ENCODE data around the gene TSPAN15. TPM values are rescaled to one million over a fixed set of nuclear protein-coding genes. Genes with fewer than 3 reads are reported as not detected.

TSPAN15 gene
- 6.3 and 7.8 TPM in 2 replicates for total RNA-seq (2014; rRNA removed; shearing (Covaris generic))

- Histone ChIP-seq H3K9me3 (replicated peaks) (no peaks in the 10 kb centered on the region), H3K4me3 (peak within 1 kb of the TSS; percentile 49), H3K36me3 (no peaks in the 10 kb centered on the region), H3K27ac (no peak within 1 kb of the TSS), H3K27me3 (replicated peaks) (no peaks in the 10 kb centered on the region), H3K4me1 (replicated peaks) (peaks cover 50% of the 10 kb centered on the region)
- DNase-seq (ENCODE audit: low read depth in 1 of 2, low spot score in 2 of 2): peak; percentile 50 to 79
These were observed at the start of gene TSPAN15 for GRCh38 chr10:69451209-69451783. Gene TSPAN15, plus strand, starts transcription at chr10:69451465. Its CDS starts 130 bp downstream, at chr10:69451595.

- H3K4me1 ChIP-seq (replicated peaks): peaks cover 13% of the 10 kb centered on the region
- peaks cover 50% of the 10 kb centered on the region for H3K36me3 ChIP-seq
- no peaks in the 10 kb centered on the region for H3K27me3 ChIP-seq (replicated peaks)
- no peak overlapping the region for H3K27ac ChIP-seq
- DNase-seq (ENCODE audit: low read depth in 1 of 2, low spot score in 2 of 2): no peak
- H3K4me3 ChIP-seq: no peak overlapping the region
- H3K9me3 ChIP-seq (replicated peaks): no peaks in the 10 kb centered on the region; the same call in 1 of the 2 replicates
These were observed 48.9 kb upstream of the TSPAN15 start for GRCh38 chr10:69402386-69402785.

GRCh38 chr10:69403066-69403465, 48.2 kb upstream of the TSPAN15 start:
- Histone ChIP-seq H3K4me3 (no peak overlapping the region), H3K27me3 (replicated peaks) (no peaks in the 10 kb centered on the region)

GRCh38 chr10:69403519-69403918, 47.7 kb upstream of the TSPAN15 start:
- no peaks in the 10 kb centered on the region for H3K27me3 ChIP-seq (replicated peaks)
- no peaks in the 10 kb centered on the region; the same call in 1 of the 2 replicates for H3K9me3 ChIP-seq (replicated peaks)
- peaks cover 39% of the 10 kb centered on the region for H3K36me3 ChIP-seq
- H3K27ac ChIP-seq: no peak overlapping the region
- no peak overlapping the region for H3K4me3 ChIP-seq
- peaks cover 13% of the 10 kb centered on the region for H3K4me1 ChIP-seq (replicated peaks)
- no peak for DNase-seq (ENCODE audit: low read depth in 1 of 2, low spot score in 2 of 2)

More at GRCh38 chr10:69403066-69403465, 48.2 kb upstream of the TSPAN15 start:
- Histone ChIP-seq H3K9me3 (replicated peaks) (no peaks in the 10 kb centered on the region; the same call in 1 of the 2 replicates), H3K27ac (no peak overlapping the region), H3K36me3 (peaks cover 43% of the 10 kb centered on the region), H3K4me1 (replicated peaks) (peaks cover 13% of the 10 kb centered on the region)
- DNase-seq (ENCODE audit: low read depth in 1 of 2, low spot score in 2 of 2): no peak

- Histone ChIP-seq H3K4me1 (replicated peaks) (peaks cover 18% of the 10 kb centered on the region), H3K27ac (no peak overlapping the region), H3K4me3 (no peak overlapping the region), H3K36me3 (peaks cover 26% of the 10 kb centered on the region), H3K9me3 (replicated peaks) (no peaks in the 10 kb centered on the region; the same call in 1 of the 2 replicates), H3K27me3 (replicated peaks) (no peaks in the 10 kb centered on the region)
- DNase-seq (ENCODE audit: low read depth in 1 of 2, low spot score in 2 of 2): no peak
These were observed 46.5 kb upstream of the TSPAN15 start for GRCh38 chr10:69404786-69405185.

GRCh38 chr10:69405221-69405620, 46.0 kb upstream of the TSPAN15 start:
- H3K36me3 ChIP-seq: peaks cover 23% of the 10 kb centered on the region
- peaks cover 18% of the 10 kb centered on the region for H3K4me1 ChIP-seq (replicated peaks)
- H3K27ac ChIP-seq: no peak overlapping the region
- no peaks in the 10 kb centered on the region for H3K27me3 ChIP-seq (replicated peaks)
- no peaks in the 10 kb centered on the region; the same call in 1 of the 2 replicates for H3K9me3 ChIP-seq (replicated peaks)
- DNase-seq (ENCODE audit: low read depth in 1 of 2, low spot score in 2 of 2): peak in 1 of 2 experiments; percentile 43
- H3K4me3 ChIP-seq: no peak overlapping the region

- H3K27me3 ChIP-seq (replicated peaks): no peaks in the 10 kb centered on the region
- DNase-seq (ENCODE audit: low read depth in 1 of 2, low spot score in 2 of 2): no peak
- no peaks in the 10 kb centered on the region; the same call in 1 of the 2 replicates for H3K9me3 ChIP-seq (replicated peaks)
- H3K36me3 ChIP-seq: peaks cover 12% of the 10 kb centered on the region
- peaks cover 18% of the 10 kb centered on the region for H3K4me1 ChIP-seq (replicated peaks)
- no peak overlapping the region for H3K4me3 ChIP-seq
- no peak overlapping the region for H3K27ac ChIP-seq
These were observed 44.9 kb upstream of the TSPAN15 start for GRCh38 chr10:69406302-69406811.

GRCh38 chr10:69406816-69407580, 44.3 kb upstream of the TSPAN15 start:
- H3K36me3 ChIP-seq: peaks cover 9% of the 10 kb centered on the region
- peaks cover 18% of the 10 kb centered on the region for H3K4me1 ChIP-seq (replicated peaks)
- no peaks in the 10 kb centered on the region; the same call in 1 of the 2 replicates for H3K9me3 ChIP-seq (replicated peaks)
- no peaks in the 10 kb centered on the region for H3K27me3 ChIP-seq (replicated peaks)
- no peak overlapping the region for H3K4me3 ChIP-seq
- DNase-seq (ENCODE audit: low read depth in 1 of 2, low spot score in 2 of 2): no peak
- no peak overlapping the region for H3K27ac ChIP-seq

- Histone ChIP-seq H3K9me3 (replicated peaks) (no peaks in the 10 kb centered on the region; the same call in 1 of the 2 replicates), H3K27me3 (replicated peaks) (no peaks in the 10 kb centered on the region), H3K4me3 (no peak overlapping the region), H3K36me3 (peaks cover 4% of the 10 kb centered on the region), H3K27ac (no peak overlapping the region), H3K4me1 (replicated peaks) (peaks cover 18% of the 10 kb centered on the region)
- DNase-seq (ENCODE audit: low read depth in 1 of 2, low spot score in 2 of 2): no peak
These were observed 43.5 kb upstream of the TSPAN15 start for GRCh38 chr10:69407621-69408301.

GRCh38 chr10:69408318-69409175, 42.7 kb upstream of the TSPAN15 start:
- no peaks in the 10 kb centered on the region for H3K27me3 ChIP-seq (replicated peaks)
- H3K9me3 ChIP-seq (replicated peaks): no peaks in the 10 kb centered on the region; the same call in 1 of the 2 replicates
- peak overlapping the region; percentile 35 for H3K4me3 ChIP-seq
- H3K36me3 ChIP-seq: no peaks in the 10 kb centered on the region; the same call in 1 of the 2 replicates
- H3K4me1 ChIP-seq (replicated peaks): peaks cover 18% of the 10 kb centered on the region
- DNase-seq (ENCODE audit: low read depth in 1 of 2, low spot score in 2 of 2): peak; percentile 78 to 96
- H3K27ac ChIP-seq: peak overlapping the region; percentile 52; the same call in 1 of the 2 replicates

GRCh38 chr10:69409176-69409495, 42.1 kb upstream of the TSPAN15 start:
- peaks cover 18% of the 10 kb centered on the region for H3K4me1 ChIP-seq (replicated peaks)
- H3K9me3 ChIP-seq (replicated peaks): no peaks in the 10 kb centered on the region
- H3K36me3 ChIP-seq: no peaks in the 10 kb centered on the region
- no peaks in the 10 kb centered on the region for H3K27me3 ChIP-seq (replicated peaks)
- peak overlapping the region; percentile 35 for H3K4me3 ChIP-seq
- H3K27ac ChIP-seq: peak overlapping the region; percentile 52; the same call in 1 of the 2 replicates
- no peak for DNase-seq (ENCODE audit: low read depth in 1 of 2, low spot score in 2 of 2)

- Histone ChIP-seq H3K27me3 (replicated peaks) (no peaks in the 10 kb centered on the region), H3K36me3 (no peaks in the 10 kb centered on the region), H3K27ac (no peak overlapping the region), H3K4me3 (no peak overlapping the region), H3K4me1 (replicated peaks) (peaks cover 12% of the 10 kb centered on the region), H3K9me3 (replicated peaks) (no peaks in the 10 kb centered on the region)
- no peak for DNase-seq (ENCODE audit: low read depth in 1 of 2, low spot score in 2 of 2)
These were observed 41.3 kb upstream of the TSPAN15 start for GRCh38 chr10:69409968-69410367.

- peaks cover 9% of the 10 kb centered on the region for H3K4me1 ChIP-seq (replicated peaks)
- no peaks in the 10 kb centered on the region for H3K27me3 ChIP-seq (replicated peaks)
- H3K9me3 ChIP-seq (replicated peaks): no peaks in the 10 kb centered on the region
- H3K4me3 ChIP-seq: no peak overlapping the region
- no peak overlapping the region for H3K27ac ChIP-seq
- no peak for DNase-seq (ENCODE audit: low read depth in 1 of 2, low spot score in 2 of 2)
- H3K36me3 ChIP-seq: no peaks in the 10 kb centered on the region
These were observed 40.8 kb upstream of the TSPAN15 start for GRCh38 chr10:69410487-69410886.

All from SJSA1 (cell line).